NOMO-1 (cell line): ENCODE measurements around the gene AKIRIN2.

Source experiments
- DNase-seq, 2 experiments: peaks; one replicate each; lab custom pipeline; 2025; ENCODE audit not compliant: unreplicated experiment in 2 of 2; lab: John Stamatoyannopoulos, UW

AKIRIN2 gene

GRCh38 chr6:87701676-87702588 lies at the start of gene AKIRIN2:
AKIRIN2 (minus strand) TSS chr6:87702233; CDS start chr6:87701684, 549 bp downstream.
- DNase-seq, result peak; percentile 98 to 99

GRCh38 chr6:87747646-87748045 lies 45.6 kb upstream of the AKIRIN2 start:
- peak; percentile 66 to 97 for DNase-seq

GRCh38 chr6:87745966-87746721 lies 44.1 kb upstream of the AKIRIN2 start:
- DNase-seq, result no peak

GRCh38 chr6:87743454-87743853 lies 41.4 kb upstream of the AKIRIN2 start:
- no peak for DNase-seq

- no peak for DNase-seq
Observed at GRCh38 chr6:87742106-87742505, 40.1 kb upstream of the AKIRIN2 start.

- DNase-seq, result no peak
Observed at GRCh38 chr6:87741001-87741650, 39.1 kb upstream of the AKIRIN2 start.

GRCh38 chr6:87738744-87739143 lies 36.7 kb upstream of the AKIRIN2 start:
- no peak for DNase-seq

GRCh38 chr6:87738000-87738399 lies 36.0 kb upstream of the AKIRIN2 start:
- DNase-seq, result no peak

- no peak for DNase-seq
Observed at GRCh38 chr6:87736809-87737540, 34.9 kb upstream of the AKIRIN2 start.

- peak; percentile 81 to 99 for DNase-seq
Observed at GRCh38 chr6:87731818-87732661, 30.0 kb upstream of the AKIRIN2 start.

- no peak for DNase-seq
Observed at GRCh38 chr6:87731080-87731479, 29.0 kb upstream of the AKIRIN2 start.

GRCh38 chr6:87729965-87730719 lies 28.1 kb upstream of the AKIRIN2 start:
- DNase-seq, result peak; percentile 40 to 50

GRCh38 chr6:87728706-87729105 lies 26.7 kb upstream of the AKIRIN2 start:
- no peak for DNase-seq

GRCh38 chr6:87724983-87725811 lies 23.2 kb upstream of the AKIRIN2 start:
- no peak for DNase-seq

- peak; percentile 34 to 62 for DNase-seq
Observed at GRCh38 chr6:87723170-87724078, 21.4 kb upstream of the AKIRIN2 start.

- DNase-seq, result no peak
Observed at GRCh38 chr6:87722540-87723169, 20.6 kb upstream of the AKIRIN2 start.

- DNase-seq, result no peak
Observed at GRCh38 chr6:87721311-87721710, 19.3 kb upstream of the AKIRIN2 start.
